Activated naive CD4-positive, alpha-beta T cell treated with anti-CD3 and anti-CD28 coated beads, Interleukin-2, amount 50 U/mL, for 72 hours (primary cell): ENCODE data around the gene AGPAT2. TPM values are rescaled to one million over a fixed set of nuclear protein-coding genes. Genes with fewer than 3 reads are reported as not detected.

Experiments used
- ATAC-seq, 2 donors: fragments of 150-1000 bp; cut with Tn5 transposase; 2 replicates each; pipeline ENCODE4 v1.10.0; 2021; ENCODE audit warnings: mild to moderate bottlenecking in 2 of 2, moderate library complexity in 2 of 2
- DNase-seq, 2 donors: peaks; one replicate each; pipeline ENCODE4 v3.0.0; 2021 to 2022; ENCODE audit warnings: low spot score in 2 of 2
- H3K27ac Mint-ChIP-seq, 2 donors: one replicate each; pipeline ENCODE4 v1.8.0; 2022; ENCODE audit warnings: mild to moderate bottlenecking in 2 of 2, mixed read lengths in 2 of 2
- H3K36me3 Mint-ChIP-seq, 2 donors: one replicate each; pipeline ENCODE4 v1.8.0; 2022; ENCODE audit warnings: mixed read lengths in 2 of 2
- H3K9me3 Mint-ChIP-seq, 2 donors: one replicate each; pipeline ENCODE4 v1.8.0; 2022; ENCODE audit warnings: mixed read lengths in 2 of 2
- total RNA-seq, 2 donors: library from RNA; stranded (reverse); gene quantifications; one replicate each; pipeline ENCODE4 v1.2.3, GENCODE V29; 2022

Gene AGPAT2
- total RNA-seq, 2 donors from 2014 or later, result 7.4 to 18.9 TPM

DNA sequence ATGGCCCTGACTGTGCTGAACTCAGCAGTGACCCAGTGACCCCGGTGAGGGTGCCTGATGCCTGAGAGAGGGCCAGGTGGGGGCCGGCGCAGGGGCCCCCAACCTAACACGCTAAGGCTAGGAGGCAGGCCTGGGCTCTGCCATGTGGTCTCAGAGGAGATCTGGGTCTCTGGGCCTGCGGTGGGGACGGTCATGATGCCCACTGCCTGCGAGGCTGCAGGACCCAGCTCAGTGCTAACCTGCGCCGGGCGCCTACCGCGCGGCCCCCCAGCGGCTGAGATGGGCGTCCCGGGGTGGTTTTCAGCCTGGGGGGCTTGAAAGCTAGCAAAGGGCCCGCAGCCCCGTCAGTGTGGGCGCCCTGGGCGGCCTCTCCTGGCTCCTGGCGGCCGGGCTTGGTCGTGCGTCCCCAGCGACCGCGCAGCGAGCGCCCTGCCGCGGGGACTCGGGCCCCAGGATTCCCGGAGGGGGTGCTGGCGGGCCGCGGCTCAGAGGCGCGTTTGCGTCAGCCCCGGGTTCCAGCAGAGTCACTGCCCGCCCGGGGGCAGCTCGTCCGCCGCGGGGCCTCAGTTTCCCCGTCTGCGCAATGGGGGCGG, 22.1 kb downstream of the AGPAT2 start:
- ATAC-seq, result peak; percentile 39 to 56
- no peak overlapping the region for H3K27ac Mint-ChIP-seq

DNA sequence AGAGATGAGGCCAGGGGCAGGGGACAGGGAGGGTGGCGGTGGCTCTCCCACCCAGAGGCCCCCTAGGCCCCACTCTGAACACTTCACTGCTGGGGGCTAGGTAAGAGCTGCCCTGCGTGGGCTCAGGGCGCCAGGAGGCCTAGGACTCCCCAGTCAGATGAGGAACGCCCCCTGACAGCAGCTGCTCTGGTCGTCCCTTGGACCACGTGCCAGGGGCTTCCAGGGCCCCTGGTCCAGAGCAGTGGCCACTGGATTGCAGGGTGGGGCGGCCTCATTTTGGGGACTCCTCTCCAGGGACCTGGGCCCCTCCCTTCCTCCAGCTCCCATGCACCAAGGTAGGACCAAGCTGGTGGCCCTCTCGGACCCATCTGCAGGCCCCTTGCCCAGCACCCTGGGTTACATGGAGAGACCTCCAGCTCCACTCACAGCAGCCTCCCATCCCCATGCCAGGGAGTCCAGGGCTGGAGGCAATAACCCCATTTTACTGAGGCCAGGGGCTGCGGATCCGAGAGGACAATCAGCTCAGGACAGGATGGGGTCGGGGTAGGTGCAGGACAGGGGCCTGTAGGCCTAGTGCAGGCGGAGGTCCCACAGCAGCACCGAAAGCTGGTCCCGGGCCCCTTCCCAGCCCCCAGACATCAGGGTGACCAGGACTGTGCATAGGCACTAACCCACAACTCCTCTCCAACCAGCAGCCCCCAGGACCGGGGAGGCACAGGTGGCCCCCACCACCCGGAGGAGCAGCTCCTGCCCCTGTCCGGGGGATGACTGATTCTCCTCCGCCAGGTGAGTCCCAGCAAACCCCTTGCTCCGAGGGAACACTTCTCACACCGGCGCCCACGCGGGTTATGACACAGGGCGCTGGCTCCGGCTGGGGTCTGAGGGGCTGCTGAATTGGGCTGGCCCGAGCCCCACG, 23.0 kb downstream of the AGPAT2 start:
- no peaks in the 10 kb centered on the region for H3K9me3 Mint-ChIP-seq
- ATAC-seq, result no peak
- no peaks in the 10 kb centered on the region for H3K36me3 Mint-ChIP-seq
- H3K27ac Mint-ChIP-seq, result no peak overlapping the region
- DNase-seq, result no peak

More for the DNA sequence above, 22.1 kb downstream of the AGPAT2 start:
- no peaks in the 10 kb centered on the region for H3K9me3 Mint-ChIP-seq
- no peaks in the 10 kb centered on the region for H3K36me3 Mint-ChIP-seq
- no peak for DNase-seq

DNA sequence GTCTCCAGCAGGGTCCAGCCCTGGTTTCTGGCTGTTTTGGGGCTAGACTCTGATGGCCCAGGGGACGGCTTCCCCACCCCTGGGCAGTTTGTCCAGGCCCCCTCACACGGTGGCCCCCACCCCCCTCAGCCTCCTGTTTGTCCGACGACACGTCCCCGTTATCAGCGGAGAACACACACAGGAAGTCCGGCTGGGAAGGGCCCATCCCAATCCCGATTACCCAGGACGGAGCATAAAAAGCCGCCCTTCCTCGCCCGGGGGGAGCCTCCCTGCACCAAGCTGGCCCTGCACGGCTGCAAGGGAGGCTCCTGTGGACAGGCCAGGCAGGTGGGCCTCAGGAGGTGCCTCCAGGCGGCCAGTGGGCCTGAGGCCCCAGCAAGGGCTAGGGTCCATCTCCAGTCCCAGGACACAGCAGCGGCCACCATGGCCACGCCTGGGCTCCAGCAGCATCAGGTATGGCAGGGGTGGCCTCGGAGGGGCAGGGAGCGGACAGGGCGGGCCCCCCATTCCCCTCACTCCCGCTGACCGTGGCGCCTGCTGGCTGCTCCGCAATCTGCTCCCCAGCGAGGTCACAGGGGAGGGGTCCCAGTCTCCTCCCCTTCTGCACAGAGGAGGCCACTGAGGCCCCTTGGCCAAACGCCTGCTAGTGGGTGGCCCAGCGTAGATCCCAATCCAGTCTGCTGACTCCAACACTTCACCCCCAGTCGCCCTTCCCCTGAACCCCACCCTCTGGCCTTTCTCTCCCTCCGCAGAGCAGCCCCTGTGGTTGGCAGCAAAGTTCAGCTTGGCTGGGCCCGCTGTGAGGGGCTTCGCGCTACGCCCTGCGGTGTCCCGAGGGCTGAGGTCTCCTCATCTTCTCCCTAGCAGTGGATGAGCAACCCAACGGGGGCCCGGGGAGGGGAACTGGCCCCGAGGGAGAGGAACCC, 24.3 kb downstream of the AGPAT2 start, which contains the start of gene EGFL7:
Gene EGFL7, plus strand, starts transcription at position 261 of the 926 bp plus-strand sequence. CDS start 5,367 bp downstream, outside the sequence.
- ATAC-seq, result no peak
- no peak for DNase-seq
- Mint-ChIP-seq H3K9me3 (no peaks in the 10 kb centered on the region), H3K36me3 (peaks cover 0 to 2% of the 10 kb centered on the region in 2 donors), H3K27ac (no peak within 1 kb of the TSS)

DNA sequence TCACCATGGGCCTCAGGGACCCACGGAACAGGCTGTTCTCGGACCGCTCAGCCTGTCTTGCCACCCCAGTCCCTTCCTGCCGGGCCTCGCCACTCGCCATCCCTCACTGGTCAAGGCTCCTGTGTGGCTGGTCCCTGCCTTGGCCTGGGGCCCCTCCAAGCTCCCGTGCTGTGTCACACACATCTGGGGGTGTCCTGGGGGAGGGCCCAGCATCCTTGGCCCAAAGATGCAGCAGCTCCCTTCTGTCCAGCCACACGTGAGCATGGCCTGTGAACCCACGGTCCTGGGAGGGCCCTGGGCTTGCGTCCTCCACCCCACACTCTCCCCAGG, 25.0 kb downstream of the AGPAT2 start:
- H3K27ac Mint-ChIP-seq, result no peak overlapping the region
- no peak for DNase-seq
- H3K9me3 Mint-ChIP-seq, result no peaks in the 10 kb centered on the region
- no peak for ATAC-seq
- peaks cover 0 to 5% of the 10 kb centered on the region in 2 donors for H3K36me3 Mint-ChIP-seq

DNA sequence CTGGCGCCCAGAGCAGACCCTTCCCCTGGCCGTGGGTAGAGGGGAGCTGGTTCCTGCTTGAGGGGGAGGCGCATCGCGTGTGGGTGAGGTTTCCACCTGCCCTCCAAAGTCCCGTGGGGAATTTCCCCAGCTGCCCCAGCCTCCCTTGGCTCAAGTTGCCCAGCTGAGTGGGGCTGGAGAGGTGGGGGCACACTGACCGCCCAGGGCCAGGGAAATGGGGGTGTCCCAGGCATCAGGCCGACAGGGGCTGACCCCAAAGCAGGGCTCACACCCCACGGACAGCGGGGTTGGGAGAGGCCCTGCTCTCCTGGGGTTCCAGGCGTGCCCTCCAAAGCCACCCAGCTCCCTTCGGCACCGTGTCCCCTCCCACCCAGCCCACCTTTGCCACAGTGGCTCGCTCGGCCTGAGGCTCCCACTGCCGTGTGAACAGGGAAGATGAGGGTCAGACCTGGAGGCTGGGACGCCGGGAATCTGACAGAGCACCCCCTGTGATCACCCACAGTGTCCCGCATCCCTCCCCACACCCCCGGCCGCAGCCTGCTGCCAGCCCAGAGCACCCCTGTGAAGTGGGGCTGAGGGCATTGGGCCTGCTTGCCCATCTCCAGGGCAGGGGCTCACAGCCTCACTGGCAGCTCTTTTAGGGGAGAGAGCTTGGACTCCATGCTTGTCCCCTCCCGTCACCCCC, 25.5 kb downstream of the AGPAT2 start:
- Mint-ChIP-seq H3K9me3 (no peaks in the 10 kb centered on the region), H3K27ac (no peak overlapping the region), H3K36me3 (peaks cover 0 to 5% of the 10 kb centered on the region in 2 donors)
- no peak for ATAC-seq
- DNase-seq, result no peak

DNA sequence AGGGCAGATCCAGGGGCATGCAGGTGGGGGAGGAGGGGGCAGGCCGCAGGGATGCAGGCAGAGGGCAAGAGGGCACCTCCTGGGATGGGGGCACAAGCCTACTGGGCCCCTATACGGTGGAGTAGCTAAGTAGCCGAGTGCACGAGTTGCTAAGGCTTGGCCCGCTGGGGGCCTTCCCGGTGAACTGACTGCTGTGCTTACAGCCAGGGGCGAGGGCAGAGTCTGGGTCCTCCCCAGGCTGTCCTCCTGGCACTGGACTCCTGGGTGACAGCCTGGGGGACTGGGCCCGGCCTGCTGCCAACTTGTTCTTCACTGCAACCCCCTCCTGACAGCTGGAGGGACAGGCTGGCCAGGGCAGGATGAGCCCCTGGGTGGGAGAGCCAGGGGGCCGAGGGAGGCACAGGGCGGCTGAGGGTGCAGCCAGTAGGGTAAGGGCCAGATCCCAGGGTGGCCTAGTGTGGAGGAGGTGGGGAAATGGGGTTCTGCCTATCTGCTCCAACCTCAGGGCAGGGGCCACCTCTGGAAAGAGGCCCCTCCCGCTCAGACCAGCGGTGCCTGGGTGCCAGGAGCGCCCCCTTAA, 26.2 kb downstream of the AGPAT2 start:
- H3K27ac Mint-ChIP-seq, result no peak overlapping the region
- no peak for DNase-seq
- ATAC-seq, result no peak
- H3K36me3 Mint-ChIP-seq, result peaks cover 0 to 5% of the 10 kb centered on the region in 2 donors
- no peaks in the 10 kb centered on the region for H3K9me3 Mint-ChIP-seq

DNA sequence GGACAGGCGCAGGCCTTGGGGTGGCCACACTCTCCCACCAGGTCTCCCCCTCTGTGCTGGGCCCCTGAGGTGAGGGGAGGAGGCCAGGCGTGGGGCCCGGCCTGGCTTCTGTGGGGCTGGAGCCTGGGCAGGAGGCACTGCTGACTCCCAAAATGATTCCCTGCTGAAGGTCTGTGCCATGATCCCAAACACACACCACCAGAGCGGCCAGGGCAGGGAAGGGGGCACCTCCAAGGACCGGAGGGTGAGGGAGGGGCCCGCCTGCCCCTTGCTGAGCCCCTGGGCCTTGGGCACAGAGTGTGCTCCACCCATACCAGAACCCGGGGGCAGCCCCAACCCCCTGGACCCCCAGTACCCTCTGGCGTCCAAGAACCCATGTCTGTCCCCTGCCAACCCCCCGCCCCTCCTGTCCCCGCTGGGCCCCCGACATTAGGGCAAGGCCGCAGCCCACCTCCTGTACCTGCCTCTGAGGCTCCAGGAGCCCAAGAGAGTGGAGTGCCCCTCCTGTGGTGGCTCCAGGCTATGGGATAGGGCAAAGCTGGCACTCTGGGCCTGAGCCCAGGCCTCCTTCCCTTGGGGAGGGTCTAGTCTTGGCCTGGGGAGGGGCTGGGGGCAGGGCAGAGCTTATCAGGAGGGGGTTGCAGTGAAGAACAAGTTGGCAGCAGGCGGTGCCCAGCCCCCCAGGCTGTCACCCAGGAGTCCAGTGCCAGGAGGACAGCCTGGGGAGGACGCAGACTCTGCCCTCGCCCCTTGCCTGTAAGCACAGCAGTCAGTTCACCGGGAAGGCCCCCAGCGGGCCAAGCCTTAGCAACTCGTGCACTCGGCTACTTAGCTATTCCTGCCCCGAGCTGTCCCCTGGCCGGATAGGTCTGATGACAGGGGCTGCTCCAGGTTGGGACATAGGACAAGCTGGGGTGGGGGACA, 27.1 kb downstream of the AGPAT2 start:
- Mint-ChIP-seq H3K27ac (no peak overlapping the region), H3K9me3 (no peaks in the 10 kb centered on the region), H3K36me3 (peaks cover 0 to 5% of the 10 kb centered on the region in 2 donors)
- no peak for DNase-seq
- no peak for ATAC-seq

DNA sequence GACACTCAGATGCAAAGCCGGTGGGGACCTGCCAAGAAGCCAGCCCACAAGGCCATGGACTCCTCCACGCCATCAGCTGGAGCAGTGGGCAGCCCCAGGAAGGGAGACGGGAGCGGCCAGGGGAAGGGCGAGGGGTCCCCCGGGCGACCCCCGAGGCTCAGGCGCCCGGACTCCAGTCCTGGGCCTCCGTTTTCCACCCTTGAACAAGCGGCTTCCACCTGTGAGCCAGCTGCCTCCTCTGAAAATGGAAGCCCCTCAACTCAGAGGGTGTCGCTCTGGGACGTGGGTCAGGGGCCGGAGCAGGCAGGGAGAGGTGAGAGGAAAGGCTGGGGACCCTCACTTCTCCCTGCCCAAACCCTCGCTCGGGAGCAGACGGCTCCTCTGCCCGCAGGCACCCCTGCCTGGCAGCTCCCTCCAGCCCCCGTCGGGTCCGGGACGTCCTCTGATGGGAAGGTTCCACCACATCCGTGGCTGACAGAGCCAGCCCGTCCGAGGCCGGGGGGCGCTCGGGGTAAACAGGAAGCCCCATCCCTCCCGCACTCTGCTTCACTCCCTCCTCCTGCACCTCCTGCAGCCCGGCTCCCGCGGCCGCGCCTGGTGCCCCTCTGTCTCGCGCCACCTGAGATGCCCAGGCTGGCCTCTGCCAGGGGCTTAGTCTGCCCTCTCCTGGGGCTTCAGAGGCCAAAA, 28.3 kb downstream of the AGPAT2 start:
- ATAC-seq, result peak in 1 of 2 donors; percentile 9
- no peaks in the 10 kb centered on the region for H3K9me3 Mint-ChIP-seq
- H3K36me3 Mint-ChIP-seq, result peaks cover 0 to 5% of the 10 kb centered on the region in 2 donors
- no peak for DNase-seq
- H3K27ac Mint-ChIP-seq, result no peak overlapping the region

DNA sequence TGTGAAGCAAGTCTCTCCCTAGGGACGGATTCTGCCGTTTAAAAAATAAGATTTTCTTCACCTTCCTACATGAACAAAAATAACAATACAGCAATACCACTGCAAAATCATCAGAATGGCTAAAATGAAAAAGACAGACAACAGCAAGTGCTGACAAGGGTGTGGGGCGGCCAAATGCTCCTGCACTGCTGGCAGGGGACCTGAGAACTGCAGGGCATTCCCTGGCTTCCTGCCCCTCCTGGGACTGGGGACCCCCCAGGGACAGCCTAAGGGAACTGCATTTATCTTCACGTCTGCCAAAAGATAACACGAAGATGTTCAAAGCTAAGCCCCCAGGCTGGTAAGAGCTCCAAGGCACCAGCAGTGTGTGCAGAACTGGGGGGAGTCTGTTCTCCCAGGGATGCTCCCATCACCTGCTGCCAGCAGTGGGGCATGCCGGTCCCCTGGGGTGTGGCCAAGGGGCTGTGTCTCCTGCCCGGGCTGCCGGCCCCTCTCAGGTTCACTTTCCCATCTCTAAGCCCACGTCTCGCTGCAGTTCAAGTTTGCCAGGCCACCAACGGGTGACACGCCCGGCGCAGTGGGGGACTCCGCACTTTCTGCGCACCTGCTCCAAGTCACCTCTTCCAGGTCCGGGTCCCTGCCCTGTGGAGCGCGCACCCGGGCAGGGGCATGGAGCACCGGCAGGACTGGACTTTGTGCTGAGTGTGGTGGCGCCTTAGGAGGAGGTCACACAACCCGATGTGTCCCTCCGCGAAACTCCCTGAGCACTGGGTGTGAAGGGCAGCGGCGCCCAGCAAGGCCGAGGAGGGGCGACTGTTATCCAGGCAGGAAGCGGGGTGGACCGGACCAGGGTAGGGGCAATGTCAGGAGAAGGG, 29.0 kb downstream of the AGPAT2 start:
- Mint-ChIP-seq H3K27ac (no peak overlapping the region), H3K9me3 (no peaks in the 10 kb centered on the region), H3K36me3 (peaks cover 0 to 5% of the 10 kb centered on the region in 2 donors)
- peak in 1 of 2 donors; percentile 7 for ATAC-seq
- no peak for DNase-seq

DNA sequence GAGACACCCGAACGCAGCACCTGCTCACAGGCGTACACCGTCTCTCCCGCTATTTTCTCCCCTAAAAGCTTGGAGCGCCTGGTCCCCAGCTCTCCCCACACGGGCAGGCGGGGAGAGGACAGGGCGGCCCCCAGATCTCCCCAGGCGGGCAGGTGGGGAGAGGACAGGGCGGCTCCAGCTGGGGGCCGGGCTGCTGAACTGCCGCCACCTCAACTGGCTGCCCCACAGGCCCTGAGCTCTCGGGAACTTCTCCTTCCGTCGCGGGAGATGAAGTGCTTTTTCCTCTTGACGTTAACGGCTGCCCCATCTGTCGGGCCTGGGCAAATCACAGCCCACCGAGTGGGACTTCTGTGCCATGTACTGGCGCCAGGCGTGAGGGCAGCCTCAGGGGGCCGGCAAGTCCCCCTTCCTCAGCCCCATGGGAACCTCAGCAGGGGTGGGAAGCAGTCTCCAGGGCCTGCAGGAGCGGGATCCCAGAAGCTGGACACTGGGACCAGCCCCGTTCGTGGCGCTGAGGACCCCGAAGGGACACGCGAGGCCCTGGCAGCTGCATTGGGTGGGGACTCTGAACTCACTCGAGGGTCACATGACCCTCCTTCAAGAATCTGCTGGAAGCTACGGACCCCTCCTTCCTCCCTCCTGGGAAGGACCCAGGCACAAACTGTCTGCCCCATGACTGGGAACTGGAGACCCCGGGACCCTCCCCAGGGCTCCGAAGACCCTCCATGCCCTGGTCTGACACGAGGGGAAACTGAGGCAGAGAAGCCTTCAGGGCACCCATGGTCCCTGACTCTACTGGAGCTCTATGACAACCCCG, 30.3 kb downstream of the AGPAT2 start:
- Mint-ChIP-seq H3K9me3 (no peaks in the 10 kb centered on the region), H3K36me3 (peaks cover 0 to 5% of the 10 kb centered on the region in 2 donors), H3K27ac (no peak overlapping the region)
- ATAC-seq (no peak), DNase-seq (no peak)

DNA sequence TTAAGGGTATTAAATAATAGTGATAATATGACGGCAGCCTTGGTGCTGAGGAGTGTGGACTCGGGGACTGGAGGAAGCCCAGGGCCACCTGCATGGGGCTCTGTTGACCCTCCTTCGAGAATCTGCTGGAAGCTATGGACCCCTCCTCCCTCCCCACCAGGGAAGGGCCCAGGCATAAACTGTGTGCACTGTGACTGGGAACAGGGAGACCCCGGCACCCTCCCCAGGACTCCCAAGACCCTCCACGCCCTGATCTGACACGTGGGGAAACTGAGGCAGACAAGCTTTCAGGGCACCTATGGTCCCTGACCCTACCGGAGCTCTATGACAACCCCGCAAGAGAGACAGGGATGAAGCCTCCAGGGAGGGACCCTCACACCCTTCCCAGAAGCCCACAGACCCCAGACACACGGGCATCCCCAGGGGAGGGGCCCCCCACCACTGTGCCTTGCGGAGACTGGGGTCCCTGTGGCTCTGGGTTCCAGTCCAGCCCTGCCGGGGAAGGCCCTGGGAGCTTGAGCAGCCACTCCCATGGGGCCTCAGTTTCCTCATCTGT, 31.0 kb downstream of the AGPAT2 start:
- H3K27ac Mint-ChIP-seq, result no peak overlapping the region

DNA sequence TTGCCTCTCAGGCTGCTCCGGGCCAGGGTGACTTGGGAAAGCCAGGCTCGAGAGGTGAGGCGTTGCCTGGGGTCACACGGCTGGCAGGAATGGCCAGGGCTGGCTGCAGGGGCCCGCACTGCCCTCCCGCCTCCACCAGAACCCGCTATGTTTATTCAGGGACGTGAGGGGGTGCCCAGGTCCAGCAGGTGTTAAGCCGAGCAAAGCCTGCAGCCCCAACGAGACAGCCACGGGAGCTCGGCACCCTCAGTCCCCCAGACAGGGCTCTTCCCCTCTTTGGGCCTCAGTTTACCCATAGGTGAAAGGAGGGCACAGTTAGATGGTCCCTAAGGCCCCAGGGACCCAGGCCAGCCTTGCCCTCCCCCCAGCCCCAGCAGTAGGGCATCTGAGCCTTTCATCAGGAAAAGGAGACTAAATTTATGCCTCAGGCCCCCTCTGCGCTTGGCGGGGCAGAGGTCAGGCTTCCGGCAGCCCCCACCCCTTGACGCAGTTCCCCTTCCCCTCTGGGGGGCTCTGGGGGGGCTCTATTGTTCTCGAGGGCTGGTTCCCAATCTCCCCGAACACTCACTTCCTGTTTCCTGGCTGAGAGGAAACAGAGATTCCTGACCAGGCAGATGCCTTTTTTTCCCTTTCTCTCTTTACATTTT, 31.6 kb downstream of the AGPAT2 start:
- no peak for ATAC-seq
- H3K9me3 Mint-ChIP-seq, result no peaks in the 10 kb centered on the region
- no peak for DNase-seq
- no peak overlapping the region for H3K27ac Mint-ChIP-seq
- peaks cover 0 to 5% of the 10 kb centered on the region in 2 donors for H3K36me3 Mint-ChIP-seq

More for the DNA sequence above, 31.0 kb downstream of the AGPAT2 start:
- Mint-ChIP-seq H3K9me3 (no peaks in the 10 kb centered on the region), H3K36me3 (peaks cover 0 to 5% of the 10 kb centered on the region in 2 donors)
- no peak for ATAC-seq
- no peak for DNase-seq
